ENCODE data around the gene PCSK6. TPM values are rescaled to one million over a fixed set of nuclear protein-coding genes. Genes with fewer than 3 reads are reported as not detected.

The PCSK6 gene
- total RNA-seq, 1 experiment from 2014 or later: 2.9 TPM

DNA sequence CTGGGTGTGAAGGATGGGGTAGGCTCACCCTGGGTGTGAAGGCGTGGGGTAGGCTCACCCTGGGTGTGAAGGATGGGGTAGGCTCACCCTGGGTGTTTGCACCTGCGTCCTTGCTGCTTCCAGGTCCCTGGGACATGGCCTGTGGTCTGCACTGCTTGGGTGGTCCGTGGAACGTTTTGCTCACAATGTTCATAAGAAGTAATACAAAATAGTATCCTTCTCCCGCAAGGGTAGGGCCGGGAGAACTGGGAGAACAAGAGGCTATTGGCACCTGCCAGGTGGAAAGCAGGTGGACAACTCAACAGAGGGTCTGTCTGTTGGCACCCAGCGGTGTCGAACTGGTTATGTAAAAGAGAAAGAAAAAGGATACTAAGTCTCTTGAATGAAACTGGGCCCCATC is 17.0 kb upstream of the PCSK6 start (continued):
- TF ChIP-seq, protein P1, sequence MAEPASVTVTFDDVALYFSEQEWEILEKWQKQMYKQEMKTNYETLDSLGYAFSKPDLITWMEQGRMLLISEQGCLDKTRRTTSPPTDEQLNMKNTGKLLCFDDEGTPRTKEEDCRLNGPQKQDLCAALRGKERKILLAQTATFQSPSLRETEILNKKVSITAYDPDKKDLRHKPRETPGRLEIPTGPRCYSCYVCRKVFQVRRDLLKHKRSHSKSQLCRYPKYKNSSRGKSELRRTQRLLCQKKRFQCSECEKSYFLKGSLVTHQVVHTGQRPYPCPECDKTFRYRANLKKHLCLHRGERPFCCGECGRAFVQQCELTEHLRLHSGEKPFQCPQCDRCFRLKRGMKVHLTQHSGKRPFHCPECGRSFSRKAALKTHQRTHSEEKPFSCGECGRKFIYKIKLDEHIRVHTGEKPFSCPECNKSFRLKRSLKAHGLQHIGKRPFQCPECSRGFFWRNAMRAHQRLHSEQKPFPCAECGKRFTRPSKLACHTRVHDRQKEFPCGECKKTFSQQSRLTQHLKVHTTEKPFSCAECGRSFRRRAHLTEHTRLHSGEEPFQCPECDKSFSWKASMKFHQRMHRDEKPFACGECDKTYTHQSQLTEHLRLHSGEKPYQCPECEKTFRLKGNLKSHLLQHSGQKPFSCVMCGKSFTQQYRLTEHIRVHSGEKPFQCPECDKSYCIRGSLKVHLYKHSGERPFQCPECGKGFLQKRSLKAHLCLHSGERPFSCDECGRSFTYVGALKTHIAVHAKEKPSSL (CRISPR knock-in tag; conservative IDR thresholded peaks at IDR 0.05): no peak

DNA sequence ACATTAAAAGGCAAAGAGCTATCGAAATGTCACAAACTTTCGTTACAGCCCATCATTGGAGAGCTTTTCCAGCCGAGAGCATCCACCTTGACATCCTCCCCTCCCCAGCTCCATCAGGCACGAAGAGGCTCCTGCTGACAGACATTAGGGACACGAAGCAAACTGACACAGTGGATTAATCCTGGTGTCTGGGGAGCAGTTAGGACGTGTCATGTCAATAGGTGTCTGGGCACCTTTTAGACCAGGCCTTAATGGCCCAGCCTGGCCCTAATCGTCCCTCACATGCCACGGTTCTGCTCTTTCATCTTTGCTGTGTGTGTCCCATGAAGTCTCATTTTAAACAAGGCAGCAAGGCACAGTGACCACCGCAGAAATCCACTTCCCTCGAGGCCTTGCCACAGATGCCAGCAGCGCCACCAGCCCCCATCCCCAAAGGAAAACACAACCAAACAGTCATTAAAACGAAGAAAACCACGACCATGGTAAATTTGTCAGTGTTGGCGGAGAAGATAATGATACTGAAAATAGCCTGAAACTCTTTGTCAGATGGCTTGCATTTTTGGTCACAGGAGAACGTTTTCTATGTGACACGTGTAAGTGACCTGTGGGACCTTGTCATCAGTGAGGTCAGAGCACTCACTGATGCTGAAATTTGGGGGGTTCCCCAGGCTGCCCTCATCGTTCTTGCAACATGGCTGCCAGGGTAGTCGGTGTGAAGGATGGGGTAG is 16.3 kb upstream of the PCSK6 start:
- DNase-seq (ENCODE audit: low spot score): no peak
- H3K27me3 Mint-ChIP-seq (ENCODE audit: low read depth): no peaks in the 10 kb centered on the region
- POLR2A ChIA-PET: no interaction called here
- H3K27ac Mint-ChIP-seq: no peak overlapping the region
- H3K4me1 Mint-ChIP-seq: peaks cover 3% of the 10 kb centered on the region; the same call in 1 of the 2 replicates
- H3K9me3 Mint-ChIP-seq: no peaks in the 10 kb centered on the region
- no peaks in the 10 kb centered on the region for H3K36me3 Mint-ChIP-seq
- CTCF ChIA-PET: no interaction called here
- no peak for ATAC-seq
- TF ChIP-seq SMAD4 (CRISPR knock-in tag; IDR thresholded peaks at IDR 0.05) (no peak), TEAD4 (CRISPR knock-in tag; IDR thresholded peaks at IDR 0.05) (no peak), SOX15 (CRISPR knock-in tag; IDR thresholded peaks at IDR 0.05) (no peak), ELF4 (CRISPR knock-in tag; IDR thresholded peaks at IDR 0.05; ENCODE audit: low read depth) (no peak), JUN (CRISPR knock-in tag; IDR thresholded peaks at IDR 0.05) (no peak)
- TF ChIP-seq, protein P2, sequence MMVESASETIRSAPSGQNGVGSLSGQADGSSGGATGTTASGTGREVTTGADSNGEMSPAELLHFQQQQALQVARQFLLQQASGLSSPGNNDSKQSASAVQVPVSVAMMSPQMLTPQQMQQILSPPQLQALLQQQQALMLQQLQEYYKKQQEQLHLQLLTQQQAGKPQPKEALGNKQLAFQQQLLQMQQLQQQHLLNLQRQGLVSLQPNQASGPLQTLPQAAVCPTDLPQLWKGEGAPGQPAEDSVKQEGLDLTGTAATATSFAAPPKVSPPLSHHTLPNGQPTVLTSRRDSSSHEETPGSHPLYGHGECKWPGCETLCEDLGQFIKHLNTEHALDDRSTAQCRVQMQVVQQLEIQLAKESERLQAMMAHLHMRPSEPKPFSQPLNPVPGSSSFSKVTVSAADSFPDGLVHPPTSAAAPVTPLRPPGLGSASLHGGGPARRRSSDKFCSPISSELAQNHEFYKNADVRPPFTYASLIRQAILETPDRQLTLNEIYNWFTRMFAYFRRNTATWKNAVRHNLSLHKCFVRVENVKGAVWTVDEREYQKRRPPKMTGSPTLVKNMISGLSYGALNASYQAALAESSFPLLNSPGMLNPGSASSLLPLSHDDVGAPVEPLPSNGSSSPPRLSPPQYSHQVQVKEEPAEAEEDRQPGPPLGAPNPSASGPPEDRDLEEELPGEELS (CRISPR knock-in tag; IDR thresholded peaks at IDR 0.05): no peak
- TF ChIP-seq, protein P3, sequence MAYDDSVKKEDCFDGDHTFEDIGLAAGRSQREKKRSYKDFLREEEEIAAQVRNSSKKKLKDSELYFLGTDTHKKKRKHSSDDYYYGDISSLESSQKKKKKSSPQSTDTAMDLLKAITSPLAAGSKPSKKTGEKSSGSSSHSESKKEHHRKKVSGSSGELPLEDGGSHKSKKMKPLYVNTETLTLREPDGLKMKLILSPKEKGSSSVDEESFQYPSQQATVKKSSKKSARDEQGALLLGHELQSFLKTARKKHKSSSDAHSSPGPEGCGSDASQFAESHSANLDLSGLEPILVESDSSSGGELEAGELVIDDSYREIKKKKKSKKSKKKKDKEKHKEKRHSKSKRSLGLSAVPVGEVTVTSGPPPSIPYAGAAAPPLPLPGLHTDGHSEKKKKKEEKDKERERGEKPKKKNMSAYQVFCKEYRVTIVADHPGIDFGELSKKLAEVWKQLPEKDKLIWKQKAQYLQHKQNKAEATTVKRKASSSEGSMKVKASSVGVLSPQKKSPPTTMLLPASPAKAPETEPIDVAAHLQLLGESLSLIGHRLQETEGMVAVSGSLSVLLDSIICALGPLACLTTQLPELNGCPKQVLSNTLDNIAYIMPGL (CRISPR knock-in tag; IDR thresholded peaks at IDR 0.05): no peak
- TF ChIP-seq, protein P4, sequence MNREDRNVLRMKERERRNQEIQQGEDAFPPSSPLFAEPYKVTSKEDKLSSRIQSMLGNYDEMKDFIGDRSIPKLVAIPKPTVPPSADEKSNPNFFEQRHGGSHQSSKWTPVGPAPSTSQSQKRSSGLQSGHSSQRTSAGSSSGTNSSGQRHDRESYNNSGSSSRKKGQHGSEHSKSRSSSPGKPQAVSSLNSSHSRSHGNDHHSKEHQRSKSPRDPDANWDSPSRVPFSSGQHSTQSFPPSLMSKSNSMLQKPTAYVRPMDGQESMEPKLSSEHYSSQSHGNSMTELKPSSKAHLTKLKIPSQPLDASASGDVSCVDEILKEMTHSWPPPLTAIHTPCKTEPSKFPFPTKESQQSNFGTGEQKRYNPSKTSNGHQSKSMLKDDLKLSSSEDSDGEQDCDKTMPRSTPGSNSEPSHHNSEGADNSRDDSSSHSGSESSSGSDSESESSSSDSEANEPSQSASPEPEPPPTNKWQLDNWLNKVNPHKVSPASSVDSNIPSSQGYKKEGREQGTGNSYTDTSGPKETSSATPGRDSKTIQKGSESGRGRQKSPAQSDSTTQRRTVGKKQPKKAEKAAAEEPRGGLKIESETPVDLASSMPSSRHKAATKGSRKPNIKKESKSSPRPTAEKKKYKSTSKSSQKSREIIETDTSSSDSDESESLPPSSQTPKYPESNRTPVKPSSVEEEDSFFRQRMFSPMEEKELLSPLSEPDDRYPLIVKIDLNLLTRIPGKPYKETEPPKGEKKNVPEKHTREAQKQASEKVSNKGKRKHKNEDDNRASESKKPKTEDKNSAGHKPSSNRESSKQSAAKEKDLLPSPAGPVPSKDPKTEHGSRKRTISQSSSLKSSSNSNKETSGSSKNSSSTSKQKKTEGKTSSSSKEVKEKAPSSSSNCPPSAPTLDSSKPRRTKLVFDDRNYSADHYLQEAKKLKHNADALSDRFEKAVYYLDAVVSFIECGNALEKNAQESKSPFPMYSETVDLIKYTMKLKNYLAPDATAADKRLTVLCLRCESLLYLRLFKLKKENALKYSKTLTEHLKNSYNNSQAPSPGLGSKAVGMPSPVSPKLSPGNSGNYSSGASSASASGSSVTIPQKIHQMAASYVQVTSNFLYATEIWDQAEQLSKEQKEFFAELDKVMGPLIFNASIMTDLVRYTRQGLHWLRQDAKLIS (CRISPR knock-in tag; IDR thresholded peaks at IDR 0.05; ENCODE audit: borderline replicate concordance): no peak
- TF ChIP-seq, protein P5, sequence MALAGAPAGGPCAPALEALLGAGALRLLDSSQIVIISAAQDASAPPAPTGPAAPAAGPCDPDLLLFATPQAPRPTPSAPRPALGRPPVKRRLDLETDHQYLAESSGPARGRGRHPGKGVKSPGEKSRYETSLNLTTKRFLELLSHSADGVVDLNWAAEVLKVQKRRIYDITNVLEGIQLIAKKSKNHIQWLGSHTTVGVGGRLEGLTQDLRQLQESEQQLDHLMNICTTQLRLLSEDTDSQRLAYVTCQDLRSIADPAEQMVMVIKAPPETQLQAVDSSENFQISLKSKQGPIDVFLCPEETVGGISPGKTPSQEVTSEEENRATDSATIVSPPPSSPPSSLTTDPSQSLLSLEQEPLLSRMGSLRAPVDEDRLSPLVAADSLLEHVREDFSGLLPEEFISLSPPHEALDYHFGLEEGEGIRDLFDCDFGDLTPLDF (CRISPR knock-in tag; IDR thresholded peaks at IDR 0.05): no peak
- TF ChIP-seq, protein P6, sequence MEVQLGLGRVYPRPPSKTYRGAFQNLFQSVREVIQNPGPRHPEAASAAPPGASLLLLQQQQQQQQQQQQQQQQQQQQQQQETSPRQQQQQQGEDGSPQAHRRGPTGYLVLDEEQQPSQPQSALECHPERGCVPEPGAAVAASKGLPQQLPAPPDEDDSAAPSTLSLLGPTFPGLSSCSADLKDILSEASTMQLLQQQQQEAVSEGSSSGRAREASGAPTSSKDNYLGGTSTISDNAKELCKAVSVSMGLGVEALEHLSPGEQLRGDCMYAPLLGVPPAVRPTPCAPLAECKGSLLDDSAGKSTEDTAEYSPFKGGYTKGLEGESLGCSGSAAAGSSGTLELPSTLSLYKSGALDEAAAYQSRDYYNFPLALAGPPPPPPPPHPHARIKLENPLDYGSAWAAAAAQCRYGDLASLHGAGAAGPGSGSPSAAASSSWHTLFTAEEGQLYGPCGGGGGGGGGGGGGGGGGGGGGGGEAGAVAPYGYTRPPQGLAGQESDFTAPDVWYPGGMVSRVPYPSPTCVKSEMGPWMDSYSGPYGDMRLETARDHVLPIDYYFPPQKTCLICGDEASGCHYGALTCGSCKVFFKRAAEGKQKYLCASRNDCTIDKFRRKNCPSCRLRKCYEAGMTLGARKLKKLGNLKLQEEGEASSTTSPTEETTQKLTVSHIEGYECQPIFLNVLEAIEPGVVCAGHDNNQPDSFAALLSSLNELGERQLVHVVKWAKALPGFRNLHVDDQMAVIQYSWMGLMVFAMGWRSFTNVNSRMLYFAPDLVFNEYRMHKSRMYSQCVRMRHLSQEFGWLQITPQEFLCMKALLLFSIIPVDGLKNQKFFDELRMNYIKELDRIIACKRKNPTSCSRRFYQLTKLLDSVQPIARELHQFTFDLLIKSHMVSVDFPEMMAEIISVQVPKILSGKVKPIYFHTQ (CRISPR knock-in tag; IDR thresholded peaks at IDR 0.05): no peak
- H3K4me3 Mint-ChIP-seq: no peak overlapping the region
